MCF 10A (cell line): Measurements from ENCODE around the gene ZNF593. TPM values are rescaled to one million over a fixed set of nuclear protein-coding genes. Genes with fewer than 3 reads are reported as not detected.

Source experiments
- BruUV-seq: library from RNA; stranded (reverse); fragments of 400-500 nt; replicated peaks from 2 replicates; lab custom pipeline; 2021; lab: Mats Ljungman, UMichigan
- CTCF ChIA-PET: fragments of 300-600 bp; sonication (Branson Sonifier 250); formaldehyde crosslinking; extraction: SDS; loops from one replicate; lab custom pipeline; 2021; ENCODE audit warnings: antibody characterized with exemption, inconsistent platforms; lab: Yijun Ruan, JAX
- POLR2A ChIA-PET: fragments of 300-600, 350-650 bp; sonication (Branson Sonifier 250); formaldehyde crosslinking; extraction: SDS; loops from one replicate; lab custom pipeline; 2020; ENCODE audit warnings: antibody characterized with exemption, inconsistent platforms; lab: Yijun Ruan, JAX
- DNase-seq: peaks from one replicate; pipeline ENCODE4 v3.0.0-alpha.2; 2018; ENCODE audit not compliant: unreplicated experiment
- H3K27ac Mint-ChIP-seq: one replicate; pipeline ENCODE4 v1.8.0; 2022; ENCODE audit warnings: mild to moderate bottlenecking, low read depth, mixed read lengths; ENCODE audit not compliant: unreplicated experiment
- H3K27me3 Mint-ChIP-seq: one replicate; pipeline ENCODE4 v1.8.0; 2022; ENCODE audit warnings: mixed read lengths; ENCODE audit not compliant: insufficient read depth, unreplicated experiment
- H3K36me3 Mint-ChIP-seq: one replicate; pipeline ENCODE4 v1.8.0; 2022; ENCODE audit warnings: mild to moderate bottlenecking, moderate library complexity, mixed read lengths; ENCODE audit not compliant: insufficient read depth, unreplicated experiment
- H3K4me1 Mint-ChIP-seq: one replicate; pipeline ENCODE4 v1.8.0; 2022; ENCODE audit warnings: mixed read lengths; ENCODE audit not compliant: insufficient read depth, unreplicated experiment
- H3K4me3 Mint-ChIP-seq: one replicate; pipeline ENCODE4 v1.8.0; 2022; ENCODE audit warnings: mild to moderate bottlenecking, moderate library complexity, mixed read lengths; ENCODE audit not compliant: unreplicated experiment
- H3K9me3 Mint-ChIP-seq: one replicate; pipeline ENCODE4 v1.8.0; 2022; ENCODE audit warnings: mixed read lengths; ENCODE audit not compliant: unreplicated experiment
- CTCF ChIP-seq: fragments of 200-600 bp; IDR thresholded peaks from one replicate; pipeline ENCODE4 v1.8.0; 2022; ENCODE audit warnings: antibody characterized with exemption, mild to moderate bottlenecking; ENCODE audit not compliant: unreplicated experiment
- intact Hi-C: fragments of 100-400 bp; cut with micrococcal nuclease; formaldehyde crosslinking; loops from 2 replicates; pipeline ENCODE4 v1.14.1; 2022
- total RNA-seq: library from RNA; stranded (reverse); gene quantifications from 2 replicates; pipeline ENCODE4 v1.2.3, GENCODE V29; 2022

Gene ZNF593
- total RNA-seq, 1 experiment from 2014 or later = 82.6 TPM

GRCh38 chr1:26161415-26162219 lies 8.1 kb upstream of the ZNF593 start:
- H3K4me3 Mint-ChIP-seq = peak overlapping the region; percentile 26
- CTCF ChIA-PET = interaction anchor here (1.1 to 2.0 kb wide), 3 partner anchors 8 to 72 kb away, joined by 3 to 6 read pairs (median 4); partner anchors contain the start of genes CEP85 and ZNF593
- no peak for TF ChIP-seq CTCF
- no peaks in the 10 kb centered on the region for H3K9me3 Mint-ChIP-seq
- no peak for DNase-seq
- no peaks in the 10 kb centered on the region for H3K27me3 Mint-ChIP-seq
- POLR2A ChIA-PET = interaction anchor here (1.2 kb wide), 1 partner anchor 126 kb away, joined by 3 read pairs; no protein-coding TSS in a partner anchor
- no TSS peak for BruUV-seq
- H3K4me1 Mint-ChIP-seq = no peaks in the 10 kb centered on the region
- intact Hi-C loops = no loop called here
- H3K27ac Mint-ChIP-seq = no peak overlapping the region
- H3K36me3 Mint-ChIP-seq = no peaks in the 10 kb centered on the region

- TF ChIP-seq CTCF = no peak
- POLR2A ChIA-PET = interaction anchor here (1.2 kb wide), 1 partner anchor 126 kb away, joined by 3 read pairs; no protein-coding TSS in a partner anchor
- Mint-ChIP-seq H3K27me3 (no peaks in the 10 kb centered on the region), H3K4me1 (no peaks in the 10 kb centered on the region), H3K36me3 (no peaks in the 10 kb centered on the region), H3K9me3 (no peaks in the 10 kb centered on the region), H3K4me3 (peak overlapping the region; percentile 26), H3K27ac (no peak overlapping the region)
- no TSS peak for BruUV-seq
- intact Hi-C loops = no loop called here
- no peak for DNase-seq
- CTCF ChIA-PET = interaction anchor here (0.6 to 2.0 kb wide), 7 partner anchors 7 to 317 kb away, joined by 3 to 6 read pairs (median 4); partner anchors contain the start of genes CEP85 and ZNF593
These were observed 7.4 kb upstream of the ZNF593 start for GRCh38 chr1:26162220-26162709.

- BruUV-seq = no TSS peak
- H3K4me3 Mint-ChIP-seq = peak overlapping the region; percentile 64
- no peaks in the 10 kb centered on the region for H3K9me3 Mint-ChIP-seq
- no peaks in the 10 kb centered on the region for H3K36me3 Mint-ChIP-seq
- no peak for TF ChIP-seq CTCF
- H3K27ac Mint-ChIP-seq = no peak overlapping the region
- no peak for DNase-seq
- no peaks in the 10 kb centered on the region for H3K4me1 Mint-ChIP-seq
- ChIA-PET CTCF (interaction anchor here (0.6 to 2.0 kb wide), 10 partner anchors 11 to 272 kb away, joined by 3 to 7 read pairs (median 4); partner anchors contain the start of gene CEP85), POLR2A (interaction anchor here (1.0 to 1.1 kb wide), 2 partner anchors 55 to 123 kb away, joined by 3 read pairs; no protein-coding TSS in a partner anchor)
- intact Hi-C loops = loop anchor here (1.0 to 2.0 kb wide), 2 partner anchors 58 to 127 kb away; no protein-coding TSS in a partner anchor
- no peaks in the 10 kb centered on the region for H3K27me3 Mint-ChIP-seq
These were observed 6.0 kb upstream of the ZNF593 start for GRCh38 chr1:26163684-26164035.
